Left renal pelvis (tissue), 4 donors: ENCODE results near the gene CRADD. TPM values are rescaled to one million over a fixed set of nuclear protein-coding genes. Genes with fewer than 3 reads are reported as not detected.

Experiments used
- DNase-seq, 4 donors: peaks; one replicate each; pipeline ENCODE4 v3.0.0-alpha.2; 2013; ENCODE audit warnings: low read depth in 4 of 4, low spot score in 3 of 4
- polyA plus RNA-seq, 4 donors: library from polyadenylated mRNA; unstranded; fragments of 120-200 nt; gene quantifications; one replicate each; pipeline ENCODE4 v1.2.1, GENCODE V29; 2013; ENCODE audit not compliant: insufficient read length in 4 of 4

CRADD gene
- polyA plus RNA-seq, 4 donors: 5.4 to 14.9 (median 11.6) TPM

DNA sequence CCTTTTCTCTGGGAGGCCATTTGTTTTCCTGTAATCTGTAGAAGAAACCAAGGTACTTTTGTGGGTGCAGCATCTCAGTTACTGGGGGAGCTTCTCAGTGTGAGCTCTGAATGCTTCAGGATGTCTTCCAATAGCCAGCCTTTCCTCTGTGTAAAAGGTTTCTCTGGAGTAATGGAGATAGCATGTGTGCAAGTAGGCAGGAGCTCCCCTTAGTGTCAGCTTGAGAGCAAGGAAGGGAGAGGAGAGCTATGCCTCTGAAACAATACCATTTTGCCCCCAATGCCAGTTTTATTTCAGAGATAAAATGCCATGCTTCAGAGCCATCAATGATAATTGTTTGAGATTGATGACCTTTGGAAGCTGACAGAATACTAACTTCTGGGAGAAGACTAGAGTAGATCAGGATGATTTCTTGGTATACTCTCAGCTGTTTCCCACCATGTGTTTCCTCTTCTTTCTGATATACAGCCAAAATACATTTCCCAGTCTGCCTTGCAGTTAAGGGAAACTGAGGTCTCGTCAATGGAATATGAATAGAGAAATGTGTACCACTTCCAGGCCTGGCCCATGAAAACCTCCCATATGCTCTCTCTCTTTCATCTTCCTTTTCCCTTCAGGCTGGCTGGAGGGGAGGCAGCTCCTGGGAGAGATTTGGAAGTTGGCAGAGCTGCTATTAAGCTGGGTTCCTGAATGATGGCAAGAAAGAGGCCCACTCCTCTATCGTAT, 125.7 kb downstream of the CRADD start:
- no peak for DNase-seq

DNA sequence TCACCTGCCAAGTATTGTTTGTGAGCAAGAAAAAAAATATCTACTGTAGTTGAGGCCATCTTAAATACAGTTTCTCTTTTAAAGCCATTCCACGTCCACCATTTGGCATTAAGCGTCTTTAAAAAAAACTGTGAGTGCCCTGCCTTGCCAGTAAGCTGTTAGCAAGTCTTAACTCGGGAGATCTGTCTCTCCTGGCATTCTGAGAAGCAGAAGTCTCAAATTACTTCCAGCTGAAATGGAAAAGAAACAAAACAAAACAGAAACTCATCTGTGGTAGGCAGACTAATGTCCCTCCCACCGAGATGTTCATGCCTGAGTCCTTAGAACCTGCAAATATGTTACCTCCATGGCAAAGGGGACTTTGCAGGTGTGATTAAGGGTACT, 126.2 kb downstream of the CRADD start:
- no peak for DNase-seq

DNA sequence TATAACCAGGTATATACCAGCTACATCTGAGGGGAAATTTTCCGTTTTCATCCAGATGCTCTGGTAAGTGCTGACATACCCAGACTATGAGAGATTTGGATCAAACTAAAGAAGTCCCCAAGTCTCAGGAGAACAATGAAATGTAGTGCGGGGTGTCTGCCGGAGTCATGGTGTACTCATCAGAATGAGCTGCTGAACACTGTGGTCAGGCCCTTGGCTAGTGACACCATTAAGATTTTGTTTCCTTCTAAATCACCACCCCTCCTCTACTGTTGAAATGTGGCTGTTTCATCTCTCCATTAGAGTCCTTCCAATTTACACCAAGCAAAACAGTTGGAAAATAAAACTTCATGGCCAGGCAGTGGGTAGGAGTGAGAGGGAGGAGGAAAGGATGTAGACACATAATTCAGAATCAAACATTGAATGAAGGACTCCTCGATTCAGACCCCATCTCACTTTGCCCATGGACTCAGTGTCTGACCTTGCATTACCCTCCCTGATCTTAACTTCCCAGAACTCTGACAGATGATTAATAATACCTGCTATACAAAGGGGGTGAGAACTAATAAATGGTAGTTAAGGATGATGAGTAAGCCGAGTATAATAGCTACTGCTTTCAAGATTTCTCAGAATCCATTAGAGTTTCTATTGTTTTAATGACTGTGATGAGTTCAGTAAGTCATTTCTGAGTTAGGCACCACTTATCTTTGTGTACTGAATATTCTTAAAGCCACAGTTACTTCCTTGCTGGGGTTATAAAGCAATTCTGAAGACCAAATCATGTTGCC, 127.4 kb downstream of the CRADD start:
- DNase-seq: no peak

DNA sequence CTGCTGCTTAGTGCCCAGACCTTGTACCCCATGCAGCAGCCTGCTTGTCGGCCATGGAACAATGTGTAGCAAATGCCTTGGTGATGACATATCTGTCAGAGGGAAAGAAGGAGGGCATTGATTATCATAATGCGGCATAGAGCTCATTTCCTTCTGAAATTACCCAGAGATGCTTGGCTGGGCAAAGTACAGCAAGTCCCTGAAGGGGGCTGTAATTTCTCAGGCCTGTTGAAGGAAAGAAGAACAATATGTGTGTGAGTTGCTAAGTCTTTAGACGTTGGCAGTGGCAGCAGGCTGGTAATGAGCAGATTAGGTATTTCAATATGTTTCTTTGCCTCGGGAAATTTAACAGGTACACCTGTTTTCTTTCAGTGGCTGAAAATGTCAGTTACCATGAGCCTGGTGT, 128.6 kb downstream of the CRADD start:
- DNase-seq: no peak

GRCh38 chr12:93807354-93807753, 130.2 kb downstream of the CRADD start:
- no peak for DNase-seq

GRCh38 chr12:93808169-93808899, 131.2 kb downstream of the CRADD start:
- no peak for DNase-seq

- no peak for DNase-seq
Observed at GRCh38 chr12:93812626-93813025, 135.5 kb downstream of the CRADD start.

DNA sequence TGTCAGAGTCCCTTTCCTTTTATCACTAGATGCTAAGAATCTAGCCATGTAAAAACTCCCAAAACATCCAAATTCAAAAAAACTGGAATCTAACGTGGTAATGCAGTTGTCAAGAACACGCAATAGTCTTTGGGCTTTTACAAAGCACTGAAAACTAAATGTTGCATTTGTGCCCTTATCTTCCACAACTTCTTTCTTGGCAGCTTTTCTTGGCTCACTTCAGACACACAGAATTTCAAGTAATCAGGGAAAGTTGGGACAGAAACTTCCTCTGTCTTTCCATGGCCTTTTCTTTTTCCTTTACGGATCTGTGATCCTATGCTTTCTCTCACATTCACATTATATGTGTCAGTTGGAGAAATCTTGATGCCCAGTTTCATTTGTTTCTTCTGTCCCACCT, 136.0 kb downstream of the CRADD start:
- no peak for DNase-seq

DNA sequence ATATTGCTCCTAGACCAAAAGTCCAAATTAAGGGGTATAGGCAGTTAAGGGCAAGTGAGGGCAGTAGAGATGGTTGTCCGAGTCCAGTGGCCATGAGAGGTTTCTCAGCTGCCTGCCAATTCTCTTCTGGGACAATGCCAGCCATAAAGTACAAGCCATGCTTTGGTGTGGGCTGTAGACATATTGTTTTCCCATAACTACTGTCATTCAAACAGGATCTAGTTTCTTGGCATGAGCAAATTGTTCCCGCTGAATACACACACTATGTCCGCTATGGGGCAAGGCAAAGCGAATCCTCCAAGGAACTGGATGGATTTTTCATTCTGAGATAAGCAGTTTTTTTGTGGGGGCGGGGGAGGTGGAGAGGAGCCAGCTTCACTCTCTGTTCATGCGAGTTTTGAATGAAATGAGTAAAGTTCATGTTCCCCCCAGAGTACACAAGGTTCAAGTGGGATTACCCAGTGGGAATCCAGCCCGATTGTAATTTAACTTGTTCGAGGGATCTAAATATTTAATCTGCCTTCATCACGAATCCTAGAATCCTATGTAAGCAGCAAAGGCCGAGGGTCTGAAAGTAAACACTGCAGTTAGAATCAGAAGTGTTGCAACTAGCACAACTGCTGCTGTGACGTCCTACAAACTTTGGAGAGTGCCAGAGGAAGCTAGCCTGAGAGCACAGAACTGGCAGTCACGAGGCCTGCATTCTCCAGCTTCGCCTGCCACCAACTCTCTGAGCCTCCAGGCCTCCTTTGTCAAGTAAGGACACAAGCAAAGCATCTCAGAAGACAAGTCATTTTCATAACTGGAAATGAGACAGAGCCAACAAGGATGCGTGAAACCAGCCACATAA, 137.0 kb downstream of the CRADD start:
- no peak for DNase-seq

GRCh38 chr12:93818488-93819049, 141.4 kb downstream of the CRADD start:
- DNase-seq: no peak

- DNase-seq: peak in 1 of 4 donors; percentile 52
Observed at GRCh38 chr12:93819050-93819491, 141.9 kb downstream of the CRADD start.

DNA sequence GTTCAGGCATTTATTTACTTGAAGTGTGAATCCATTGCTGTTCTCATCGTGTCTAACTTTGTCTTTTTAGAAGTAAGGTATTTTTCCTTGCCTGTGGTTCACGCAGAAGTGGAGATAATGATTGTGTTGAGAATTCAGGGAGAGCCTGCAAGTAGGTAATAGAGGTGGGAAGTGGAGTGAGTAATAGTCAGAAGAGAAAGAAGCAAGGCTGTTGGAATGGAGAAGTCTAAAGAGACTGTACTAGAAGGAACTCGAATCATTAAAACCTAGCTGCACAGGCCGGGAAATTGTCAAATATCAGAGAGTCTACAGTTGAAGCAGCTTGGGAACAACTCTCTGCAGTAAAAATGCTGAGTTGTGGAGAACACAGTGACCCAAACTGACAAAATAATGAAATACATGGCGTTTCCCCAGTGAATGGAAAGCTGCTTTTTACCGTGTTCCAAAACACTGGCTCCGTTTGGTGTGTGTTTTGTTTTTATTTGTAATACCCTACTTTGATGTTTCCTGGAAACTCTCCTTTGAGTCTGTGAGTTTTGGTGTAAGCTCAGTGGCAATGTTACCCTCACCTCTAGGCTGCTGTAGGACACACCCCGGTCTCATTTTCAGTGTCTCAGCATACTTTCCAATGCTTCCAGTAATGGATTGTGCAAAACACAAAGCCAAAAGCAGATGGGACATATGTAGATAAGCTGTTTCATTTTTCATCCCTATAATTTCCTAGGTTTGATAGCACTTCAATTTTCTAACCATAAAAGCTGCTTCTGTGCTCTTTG, 146.6 kb downstream of the CRADD start:
- DNase-seq: no peak

GRCh38 chr12:93824514-93825500, 147.6 kb downstream of the CRADD start:
- no peak for DNase-seq

- no peak for DNase-seq
Observed at GRCh38 chr12:93825501-93825888, 148.3 kb downstream of the CRADD start.

DNA sequence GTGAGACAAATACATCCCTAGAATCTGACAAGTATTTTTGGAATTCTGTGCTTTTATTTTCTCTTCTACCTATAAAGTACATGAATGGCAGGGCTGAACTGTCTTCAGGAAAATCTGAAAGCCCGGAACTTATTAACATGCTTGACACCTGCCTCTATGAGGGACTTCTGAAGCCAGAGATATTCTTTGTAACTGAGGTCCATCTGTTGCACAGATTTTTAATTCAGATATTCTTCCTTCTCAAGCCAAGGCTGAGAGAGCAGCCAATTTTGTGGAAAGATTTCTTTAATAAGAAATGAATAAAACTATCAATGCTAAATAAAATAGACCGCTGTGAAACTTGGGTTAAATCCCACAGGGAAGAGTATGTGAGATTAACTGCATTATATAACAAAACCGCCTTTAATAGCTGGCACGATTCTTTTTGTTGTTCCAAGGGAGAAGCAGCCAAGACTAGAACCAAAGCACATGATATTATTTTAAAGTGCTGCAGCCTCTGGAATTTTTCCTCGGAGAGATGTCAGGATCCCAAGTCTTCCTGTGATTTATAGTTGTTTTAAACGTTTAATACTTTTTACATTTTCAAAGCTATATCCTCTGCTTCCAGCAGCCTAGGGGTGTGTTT, 148.9 kb downstream of the CRADD start:
- DNase-seq: no peak

DNA sequence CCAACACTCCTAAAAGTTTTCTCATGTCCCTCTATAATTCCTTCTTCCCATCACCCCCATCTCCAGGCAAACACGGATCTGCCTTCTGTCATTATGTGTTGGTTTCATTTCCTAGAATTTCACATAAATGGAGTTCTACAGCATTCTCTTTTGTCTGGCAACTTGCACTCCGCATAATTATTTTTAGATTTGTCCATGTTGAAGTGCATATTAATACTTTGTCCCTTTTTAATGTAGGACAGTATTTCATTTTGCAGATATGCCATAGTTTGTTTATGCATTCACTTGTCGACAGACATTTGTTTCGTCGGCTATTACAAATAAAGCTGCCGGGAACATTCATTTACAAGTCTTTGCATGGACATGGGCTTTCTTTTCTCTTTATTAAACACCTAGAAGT, 150.0 kb downstream of the CRADD start:
- no peak for DNase-seq

GRCh38 chr12:93827669-93828068, 150.5 kb downstream of the CRADD start:
- DNase-seq: no peak

GRCh38 chr12:93829016-93829415, 151.8 kb downstream of the CRADD start:
- no peak for DNase-seq
